Liver (tissue), 9 donors: Measurements from ENCODE around the gene PRAF2. TPM values are rescaled to one million over a fixed set of nuclear protein-coding genes. Genes with fewer than 3 reads are reported as not detected.

Source experiments
- DNase-seq: peaks from one replicate; pipeline ENCODE4 v3.0.0-alpha.2; 2017; ENCODE audit warnings: low spot score
- H3K27ac ChIP-seq, 2 donors: one replicate each; pipeline ENCODE4 v1.7.0; 2013; ENCODE audit warnings: inconsistent platforms in 2 of 2, low read length in 2 of 2, control low read depth in 1 of 2, low read depth in 1 of 2, mild to moderate bottlenecking in 1 of 2
- H3K27me3 ChIP-seq, 4 donors: one replicate each; pipeline versions ENCODE4 v1.6.1 to v1.7.0; 2013; ENCODE audit warnings: low read length in 3 of 4, inconsistent platforms in 1 of 4, mild to moderate bottlenecking in 1 of 4, moderate library complexity in 1 of 4; ENCODE audit not compliant: control insufficient read depth in 4 of 4, insufficient read depth in 4 of 4
- H3K36me3 ChIP-seq, 4 donors: one replicate each; pipeline versions ENCODE4 v1.6.1 to v1.7.0; 2013; ENCODE audit warnings: low read length in 3 of 4, mild to moderate bottlenecking in 3 of 4, low read depth in 1 of 4, moderate library complexity in 1 of 4; ENCODE audit not compliant: control insufficient read depth in 4 of 4, insufficient read depth in 3 of 4
- H3K4me1 ChIP-seq, 4 donors: one replicate each; pipeline versions ENCODE4 v1.6.1 to v1.7.0; 2013; ENCODE audit warnings: low read length in 3 of 4, mild to moderate bottlenecking in 3 of 4, moderate library complexity in 1 of 4; ENCODE audit not compliant: control insufficient read depth in 4 of 4, insufficient read depth in 4 of 4
- H3K4me3 ChIP-seq, 3 donors: one replicate each; pipeline versions ENCODE4 v1.6.1 to v1.7.0; 2013; ENCODE audit warnings: low read length in 3 of 3, control low read depth in 1 of 3, low read depth in 1 of 3, mild to moderate bottlenecking in 1 of 3
- H3K9ac ChIP-seq, 2 donors: one replicate each; pipeline ENCODE4 v1.7.0; 2013; ENCODE audit warnings: low read length in 2 of 2, mild to moderate bottlenecking in 2 of 2, moderate library complexity in 2 of 2, control low read depth in 1 of 2, low read depth in 1 of 2
- H3K9me3 ChIP-seq, 4 donors: one replicate each; pipeline versions ENCODE4 v1.6.1 to v1.7.0; 2013; ENCODE audit warnings: low read length in 3 of 4; ENCODE audit not compliant: control insufficient read depth in 4 of 4
- HNF4A ChIP-seq, 2 donors: conservative IDR thresholded peaks; 2 replicates each; pipeline ENCODE4 v1.6.1; 2016; ENCODE audit warnings: antibody characterized with exemption in 2 of 2, mild to moderate bottlenecking in 2 of 2
- HNF4G ChIP-seq: IDR thresholded peaks from 2 replicates; pipeline ENCODE4 v1.6.1; 2016; ENCODE audit warnings: antibody characterized with exemption
- NR2F2 ChIP-seq: IDR thresholded peaks from 2 replicates; pipeline ENCODE4 v1.6.1; 2016; ENCODE audit warnings: antibody characterized with exemption
- RAD21 ChIP-seq, 2 donors: IDR thresholded peaks; 2 replicates each; pipeline ENCODE4 v1.6.1; 2016; ENCODE audit warnings: antibody characterized with exemption in 2 of 2, mild to moderate bottlenecking in 2 of 2
- YY1 ChIP-seq: IDR thresholded peaks from 2 replicates; pipeline ENCODE4 v1.6.1; 2016; ENCODE audit warnings: antibody characterized with exemption, mild to moderate bottlenecking
- WGBS: extraction: QIAGEN DNeasy Blood & Tissue Kit; methylation state at CpG from one replicate; pipeline ENCODE4 v1.1.7; 2013; 5-methylcytosine and 5-hydroxymethylcytosine counted together
- polyA plus RNA-seq, 2 donors: library from polyadenylated mRNA; stranded (reverse) in 1 of 2; unstranded in 1 of 2; fragments of 200-250 nt in 1 of 2; fragments of >200 nt in 1 of 2; fragmentation: Nextera tagmentation in 1 of 2; extraction: Ambion mirVana in 1 of 2; gene quantifications; one replicate each; pipeline versions ENCODE4 v1.2.1 to v1.2.3, GENCODE V29; 2013 to 2015
- total RNA-seq, 2 donors: library from RNA; depleted of rRNA; stranded (reverse); fragments of >200 nt; gene quantifications; one replicate each; pipeline ENCODE4 v1.2.3, GENCODE V29; 2014
- TF ChIP-seq, protein P1 (sequence below): IDR thresholded peaks from 2 replicates; pipeline ENCODE4 v1.6.1; 2016; ENCODE audit warnings: antibody characterized with exemption
- TF ChIP-seq, protein P2 (sequence below): IDR thresholded peaks from 2 replicates; pipeline ENCODE4 v1.6.1; 2016; ENCODE audit warnings: antibody characterized with exemption
- TF ChIP-seq, protein P3 (sequence below): fragments of 150-350 bp; IDR thresholded peaks from 2 replicates; pipeline ENCODE4 v1.5.1; 2017; ENCODE audit warnings: improper control_type of control experiment, low read depth, low read length; ENCODE audit not compliant: missing input control
- TF ChIP-seq, protein P4 (sequence below): IDR thresholded peaks from 2 replicates; pipeline ENCODE4 v1.6.1; 2016; ENCODE audit warnings: antibody characterized with exemption
- donor health status: healthy.
- donor health status: healthy.
- donor health status: healthy.
- donor health status: healthy.
- donor health status: healthy.

Gene PRAF2
- total and polyA plus RNA-seq, 4 donors, result 1.4 to 8.2 (median 3.9) TPM

DNA sequence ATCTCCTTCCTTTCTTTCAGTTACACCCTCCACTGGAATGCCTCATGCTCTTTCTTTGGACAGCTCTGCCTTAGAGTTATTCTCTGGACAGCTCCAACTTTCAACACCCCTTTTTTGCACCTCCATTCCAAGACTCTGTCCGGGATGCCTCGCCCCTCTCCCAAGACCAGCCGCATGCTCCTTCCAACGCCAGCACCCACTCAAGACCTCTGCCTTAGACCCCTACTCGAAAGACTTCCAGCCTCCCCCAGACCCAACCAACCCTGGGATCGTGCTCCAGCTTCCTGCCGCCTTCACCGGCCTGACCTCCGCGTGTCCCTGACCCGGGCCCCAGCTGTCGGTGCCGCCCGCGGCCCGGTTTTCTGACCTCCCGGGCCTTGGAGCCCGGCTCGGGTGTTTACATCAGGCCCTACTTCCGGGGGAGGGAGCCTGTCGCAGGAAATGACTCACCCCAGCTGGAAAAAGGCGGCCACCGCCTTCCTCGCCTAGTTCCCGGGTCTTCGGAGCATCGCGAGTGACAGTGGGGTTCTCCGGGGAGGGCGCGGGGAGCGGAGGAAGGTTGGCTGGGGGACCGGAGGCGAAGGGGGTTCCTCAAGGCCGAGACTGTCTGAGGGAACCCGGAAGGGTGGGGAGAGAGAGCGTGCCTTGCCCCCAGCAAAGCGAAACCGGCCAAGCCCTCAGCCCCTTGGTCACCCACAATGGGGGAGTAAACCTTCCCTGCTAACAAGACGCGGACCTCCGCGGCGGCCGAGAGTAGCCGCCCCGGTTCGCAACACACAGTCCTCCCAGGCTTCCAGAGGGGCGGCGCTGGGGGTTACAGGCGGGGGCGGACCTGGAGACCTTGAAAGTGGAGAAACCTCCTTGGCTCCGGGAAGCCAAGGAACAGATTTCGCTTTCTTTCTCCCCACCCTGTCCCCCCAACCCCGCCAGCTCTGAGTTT lies 6.0 kb upstream of the PRAF2 start, which contains the start of gene WDR45 (continued):
- no peak for TF ChIP-seq RAD21 (IDR thresholded peaks at IDR 0.05)
- TF ChIP-seq HNF4G, result no peak

DNA sequence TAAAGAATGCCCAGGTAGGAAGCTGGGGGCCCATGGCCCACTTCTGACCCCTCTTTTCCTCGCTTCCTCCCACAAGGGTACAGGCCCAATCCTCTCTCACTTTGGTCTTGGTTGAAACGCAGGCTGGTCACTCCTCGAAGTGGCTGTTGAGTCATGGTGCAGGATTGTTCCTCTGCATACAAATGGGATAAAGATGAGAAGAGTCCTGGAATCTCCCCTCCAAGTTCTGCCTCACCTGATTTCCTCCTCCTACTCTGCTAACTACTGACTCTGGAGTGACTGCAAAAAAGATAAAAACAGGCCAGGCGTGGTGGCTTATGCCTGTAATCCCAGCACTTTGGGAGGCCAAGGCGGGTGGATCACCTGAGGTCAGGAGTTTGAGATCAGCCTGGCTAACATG lies 4.1 kb upstream of the PRAF2 start:
- 98% methylated on average over 5 of the region's 5 CpGs for WGBS
- DNase-seq, result no peak
- Histone ChIP-seq H3K9ac (no peak overlapping the region), H3K36me3 (peaks cover 2 to 19% (median 7%) of the 10 kb centered on the region in 4 donors), H3K27me3 (no peaks in the 10 kb centered on the region), H3K4me1 (peaks cover 3 to 15% (median 8%) of the 10 kb centered on the region in 4 donors), H3K4me3 (no peak overlapping the region), H3K27ac (no peak overlapping the region), H3K9me3 (no peaks in the 10 kb centered on the region)
- TF ChIP-seq, protein P1, sequence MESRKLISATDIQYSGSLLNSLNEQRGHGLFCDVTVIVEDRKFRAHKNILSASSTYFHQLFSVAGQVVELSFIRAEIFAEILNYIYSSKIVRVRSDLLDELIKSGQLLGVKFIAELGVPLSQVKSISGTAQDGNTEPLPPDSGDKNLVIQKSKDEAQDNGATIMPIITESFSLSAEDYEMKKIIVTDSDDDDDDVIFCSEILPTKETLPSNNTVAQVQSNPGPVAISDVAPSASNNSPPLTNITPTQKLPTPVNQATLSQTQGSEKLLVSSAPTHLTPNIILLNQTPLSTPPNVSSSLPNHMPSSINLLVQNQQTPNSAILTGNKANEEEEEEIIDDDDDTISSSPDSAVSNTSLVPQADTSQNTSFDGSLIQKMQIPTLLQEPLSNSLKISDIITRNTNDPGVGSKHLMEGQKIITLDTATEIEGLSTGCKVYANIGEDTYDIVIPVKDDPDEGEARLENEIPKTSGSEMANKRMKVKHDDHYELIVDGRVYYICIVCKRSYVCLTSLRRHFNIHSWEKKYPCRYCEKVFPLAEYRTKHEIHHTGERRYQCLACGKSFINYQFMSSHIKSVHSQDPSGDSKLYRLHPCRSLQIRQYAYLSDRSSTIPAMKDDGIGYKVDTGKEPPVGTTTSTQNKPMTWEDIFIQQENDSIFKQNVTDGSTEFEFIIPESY, result no peak
- TF ChIP-seq, protein P2, sequence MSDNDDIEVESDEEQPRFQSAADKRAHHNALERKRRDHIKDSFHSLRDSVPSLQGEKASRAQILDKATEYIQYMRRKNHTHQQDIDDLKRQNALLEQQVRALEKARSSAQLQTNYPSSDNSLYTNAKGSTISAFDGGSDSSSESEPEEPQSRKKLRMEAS, result no peak
- TF ChIP-seq HNF4A (conservative IDR thresholded peaks at IDR 0.05) (no peak), NR2F2 (no peak), RAD21 (IDR thresholded peaks at IDR 0.05) (no peak)
- TF ChIP-seq, protein P3, sequence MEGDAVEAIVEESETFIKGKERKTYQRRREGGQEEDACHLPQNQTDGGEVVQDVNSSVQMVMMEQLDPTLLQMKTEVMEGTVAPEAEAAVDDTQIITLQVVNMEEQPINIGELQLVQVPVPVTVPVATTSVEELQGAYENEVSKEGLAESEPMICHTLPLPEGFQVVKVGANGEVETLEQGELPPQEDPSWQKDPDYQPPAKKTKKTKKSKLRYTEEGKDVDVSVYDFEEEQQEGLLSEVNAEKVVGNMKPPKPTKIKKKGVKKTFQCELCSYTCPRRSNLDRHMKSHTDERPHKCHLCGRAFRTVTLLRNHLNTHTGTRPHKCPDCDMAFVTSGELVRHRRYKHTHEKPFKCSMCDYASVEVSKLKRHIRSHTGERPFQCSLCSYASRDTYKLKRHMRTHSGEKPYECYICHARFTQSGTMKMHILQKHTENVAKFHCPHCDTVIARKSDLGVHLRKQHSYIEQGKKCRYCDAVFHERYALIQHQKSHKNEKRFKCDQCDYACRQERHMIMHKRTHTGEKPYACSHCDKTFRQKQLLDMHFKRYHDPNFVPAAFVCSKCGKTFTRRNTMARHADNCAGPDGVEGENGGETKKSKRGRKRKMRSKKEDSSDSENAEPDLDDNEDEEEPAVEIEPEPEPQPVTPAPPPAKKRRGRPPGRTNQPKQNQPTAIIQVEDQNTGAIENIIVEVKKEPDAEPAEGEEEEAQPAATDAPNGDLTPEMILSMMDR, result no peak
- TF ChIP-seq, protein P4, sequence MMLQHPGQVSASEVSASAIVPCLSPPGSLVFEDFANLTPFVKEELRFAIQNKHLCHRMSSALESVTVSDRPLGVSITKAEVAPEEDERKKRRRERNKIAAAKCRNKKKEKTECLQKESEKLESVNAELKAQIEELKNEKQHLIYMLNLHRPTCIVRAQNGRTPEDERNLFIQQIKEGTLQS, result no peak

DNA sequence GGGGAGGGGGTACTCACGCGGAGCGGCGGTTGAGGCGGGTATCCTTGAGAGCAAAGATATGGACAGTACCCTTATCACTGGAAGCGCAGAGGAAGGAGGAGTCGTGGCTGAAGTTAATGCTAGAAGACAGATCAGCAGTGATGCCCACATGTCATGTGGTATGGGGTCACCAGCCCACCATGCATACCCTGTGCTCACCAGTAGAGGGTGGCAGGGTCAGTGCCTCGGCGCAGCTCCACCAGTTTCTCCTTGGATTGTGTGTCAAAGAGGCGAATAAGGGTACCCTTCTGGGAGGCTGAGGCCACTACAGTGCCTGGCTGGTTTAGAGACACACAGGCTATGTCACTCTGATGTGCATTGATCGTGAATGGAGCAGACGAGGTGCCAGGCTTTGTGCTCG lies 1.5 kb upstream of the PRAF2 start:
- Histone ChIP-seq H3K27me3 (no peaks in the 10 kb centered on the region), H3K4me1 (peaks cover 3 to 22% (median 13%) of the 10 kb centered on the region in 4 donors), H3K9me3 (no peaks in the 10 kb centered on the region), H3K36me3 (peaks cover 2 to 19% (median 7%) of the 10 kb centered on the region in 4 donors), H3K9ac (no peak overlapping the region), H3K27ac (no peak overlapping the region), H3K4me3 (no peak overlapping the region)
- 92% methylated on average over 13 of the region's 13 CpGs for WGBS
- no peak for DNase-seq
- TF ChIP-seq YY1 (no peak), NR2F2 (no peak)
- TF ChIP-seq, protein P3, result no peak
- TF ChIP-seq, protein P2, result no peak
